WTC11 (cell line): ENCODE data around the gene DCLK2. TPM values are rescaled to one million over a fixed set of nuclear protein-coding genes. Genes with fewer than 3 reads are reported as not detected.

Experiments
- ATAC-seq: fragments of 200-7000 bp; cut with Tn5 transposase; 2 replicates; pipeline ENCODE4 v1.10.0; 2021; ENCODE audit warnings: mild to moderate bottlenecking, moderate library complexity
- CTCF ChIA-PET: fragments of 300-600 bp; sonication (Branson Sonifier 250); formaldehyde crosslinking; loops from one replicate; lab custom pipeline; 2021; ENCODE audit warnings: antibody characterized with exemption; lab: Charles Lee
- POLR2A ChIA-PET: fragments of 350-600 bp; sonication (Branson Sonifier 250); formaldehyde crosslinking; loops from one replicate; lab custom pipeline; 2021; ENCODE audit warnings: antibody characterized with exemption; lab: Charles Lee
- DNase-seq: peaks from one replicate; pipeline ENCODE4 v3.0.0; 2021; ENCODE audit warnings: low spot score
- H3K27ac Mint-ChIP-seq: 2 replicates; pipeline ENCODE4 v1.8.0; 2021; ENCODE audit warnings: mixed read lengths
- H3K27me3 Mint-ChIP-seq: 2 replicates; pipeline ENCODE4 v1.8.0; 2021; ENCODE audit warnings: low read depth, mild to moderate bottlenecking, moderate library complexity, mixed read lengths
- H3K36me3 Mint-ChIP-seq: 2 replicates; pipeline ENCODE4 v1.8.0; 2021; ENCODE audit warnings: mixed read lengths
- H3K4me1 Mint-ChIP-seq: 2 replicates; pipeline ENCODE4 v1.8.0; 2022; ENCODE audit warnings: mixed read lengths
- H3K4me3 Mint-ChIP-seq: 2 replicates; pipeline ENCODE4 v1.8.0; 2021; ENCODE audit warnings: mild to moderate bottlenecking, moderate library complexity, mixed read lengths
- H3K9me3 Mint-ChIP-seq: 2 replicates; pipeline ENCODE4 v1.8.0; 2021; ENCODE audit warnings: mixed read lengths
- ATF1 ChIP-seq: sonication (generic); formaldehyde crosslinking; IDR thresholded peaks from 2 replicates; pipeline ENCODE4 v1.8.1; 2023; ENCODE audit warnings: mild to moderate bottlenecking, moderate library complexity, missing genetic modification reagents
- CREM ChIP-seq: sonication (generic); formaldehyde crosslinking; IDR thresholded peaks from 2 replicates; pipeline ENCODE4 v1.8.1; 2022; ENCODE audit warnings: mild to moderate bottlenecking, missing genetic modification reagents, moderate library complexity
- ELF4 ChIP-seq: sonication (generic); formaldehyde crosslinking; IDR thresholded peaks from 2 replicates; pipeline ENCODE4 v1.8.1; 2022; ENCODE audit warnings: low read depth, mild to moderate bottlenecking, moderate library complexity, missing genetic modification reagents
- FOXK1 ChIP-seq: sonication (generic); formaldehyde crosslinking; IDR thresholded peaks from 2 replicates; pipeline ENCODE4 v1.8.0; 2022; ENCODE audit warnings: mild to moderate bottlenecking, moderate library complexity, missing genetic modification reagents
- GRHL2 ChIP-seq: fragments of 250-450 bp; sonication (Bioruptor Pico); IDR thresholded peaks from 2 replicates; pipeline ENCODE4 v1.8.0; 2022; ENCODE audit warnings: mild to moderate bottlenecking, moderate library complexity; ENCODE audit not compliant: insufficient replicate concordance, severe bottlenecking
- NR2C2 ChIP-seq: sonication (generic); formaldehyde crosslinking; IDR thresholded peaks from 2 replicates; pipeline ENCODE4 v1.8.0; 2022; ENCODE audit warnings: mild to moderate bottlenecking, missing genetic modification reagents
- RORB ChIP-seq: fragments of 250-450 bp; sonication (Bioruptor Pico); IDR thresholded peaks from 2 replicates; pipeline ENCODE4 v1.9.0; 2021; ENCODE audit warnings: mild to moderate bottlenecking
- SMAD4 ChIP-seq: sonication (generic); formaldehyde crosslinking; IDR thresholded peaks from 2 replicates; pipeline ENCODE4 v1.8.0; 2022; ENCODE audit warnings: mild to moderate bottlenecking, missing genetic modification reagents
- TEAD1 ChIP-seq: sonication (generic); formaldehyde crosslinking; IDR thresholded peaks from 2 replicates; pipeline ENCODE4 v1.8.0; 2022; ENCODE audit warnings: mild to moderate bottlenecking, missing genetic modification reagents
- TP53 ChIP-seq: sonication (generic); formaldehyde crosslinking; IDR thresholded peaks from 2 replicates; pipeline ENCODE4 v1.8.1; 2023; ENCODE audit warnings: mild to moderate bottlenecking, missing genetic modification reagents
- ZNF423 ChIP-seq: fragments of 250-450 bp; sonication (Bioruptor Pico); IDR thresholded peaks from 2 replicates; pipeline ENCODE4 v2.1.2; 2022; ENCODE audit warnings: mild to moderate bottlenecking, moderate library complexity
- ZNF671 ChIP-seq: fragments of 250-450 bp; sonication (Bioruptor Pico); IDR thresholded peaks from 2 replicates; pipeline ENCODE4 v1.8.0; 2021; ENCODE audit warnings: mild to moderate bottlenecking
- total RNA-seq: library from RNA; stranded (reverse); gene quantifications from 3 replicates; pipeline ENCODE4 v1.2.3, GENCODE V29; 2021
- TF ChIP-seq, protein P1 (sequence below): fragments of 250-450 bp; sonication (Bioruptor Pico); IDR thresholded peaks from 2 replicates; pipeline ENCODE4 v1.9.0; 2021; ENCODE audit warnings: mild to moderate bottlenecking, borderline replicate concordance
- TF ChIP-seq, protein P2 (sequence below): sonication (generic); formaldehyde crosslinking; IDR thresholded peaks from 2 replicates; pipeline ENCODE4 v1.8.0; 2023; ENCODE audit warnings: mild to moderate bottlenecking, missing genetic modification reagents
- TF ChIP-seq, protein P3 (sequence below): fragments of 250-450 bp; sonication (Bioruptor Pico); IDR thresholded peaks from 2 replicates; pipeline ENCODE4 v2.1.2; 2022; ENCODE audit warnings: mild to moderate bottlenecking, moderate library complexity
- TF ChIP-seq, protein P4 (sequence below): sonication (generic); formaldehyde crosslinking; conservative IDR thresholded peaks from 2 replicates; pipeline ENCODE4 v1.8.1; 2023; ENCODE audit warnings: mild to moderate bottlenecking, low read depth, missing genetic modification reagents, moderate library complexity
- TF ChIP-seq, protein P5 (sequence below): sonication (generic); formaldehyde crosslinking; IDR thresholded peaks from 2 replicates; pipeline ENCODE4 v1.8.0; 2022; ENCODE audit warnings: mild to moderate bottlenecking, missing genetic modification reagents

Gene DCLK2
- total RNA-seq, 1 experiment from 2014 or later = 0.17 TPM

DNA sequence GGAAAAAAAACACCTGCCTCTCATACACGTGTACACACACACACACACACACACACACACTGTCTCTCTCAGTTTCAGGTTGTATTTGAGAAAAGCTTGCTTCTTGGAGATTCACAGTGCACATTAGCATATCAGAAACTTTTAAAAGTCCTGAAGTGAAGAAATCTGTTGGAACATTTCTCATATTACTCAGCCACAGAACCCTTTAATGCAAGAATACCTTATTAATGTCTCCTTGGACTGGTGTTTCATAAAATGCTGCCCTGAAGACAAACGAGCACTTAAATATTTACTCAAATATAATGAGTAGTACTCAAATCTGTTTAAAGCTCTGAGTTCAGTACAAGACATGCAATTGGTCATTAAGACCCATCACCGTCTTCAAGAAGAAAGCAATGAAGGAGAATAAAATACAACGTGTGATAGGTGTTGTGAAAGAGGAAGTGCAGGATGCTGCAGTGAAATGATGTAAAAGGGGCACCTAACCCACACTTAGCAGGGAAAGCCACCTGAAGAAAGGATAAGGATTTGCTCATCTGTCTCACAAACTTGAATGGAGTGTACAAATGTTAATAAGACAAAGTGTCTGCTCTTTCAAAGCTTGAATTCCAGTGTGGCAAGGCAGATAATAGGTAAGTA lies 57.0 kb downstream of the DCLK2 start:
- POLR2A ChIA-PET = no interaction called here
- CTCF ChIA-PET = no interaction called here
- DNase-seq (no peak), ATAC-seq (no peak)
- no peak overlapping the region for H3K4me3 Mint-ChIP-seq
- H3K36me3 Mint-ChIP-seq = no peaks in the 10 kb centered on the region
- TF ChIP-seq RORB (CRISPR knock-in tag) (no peak), CREM (CRISPR knock-in tag) (no peak), FOXK1 (CRISPR knock-in tag) (no peak), TEAD1 (no peak), ZNF671 (no peak)
- TF ChIP-seq, protein P1, sequence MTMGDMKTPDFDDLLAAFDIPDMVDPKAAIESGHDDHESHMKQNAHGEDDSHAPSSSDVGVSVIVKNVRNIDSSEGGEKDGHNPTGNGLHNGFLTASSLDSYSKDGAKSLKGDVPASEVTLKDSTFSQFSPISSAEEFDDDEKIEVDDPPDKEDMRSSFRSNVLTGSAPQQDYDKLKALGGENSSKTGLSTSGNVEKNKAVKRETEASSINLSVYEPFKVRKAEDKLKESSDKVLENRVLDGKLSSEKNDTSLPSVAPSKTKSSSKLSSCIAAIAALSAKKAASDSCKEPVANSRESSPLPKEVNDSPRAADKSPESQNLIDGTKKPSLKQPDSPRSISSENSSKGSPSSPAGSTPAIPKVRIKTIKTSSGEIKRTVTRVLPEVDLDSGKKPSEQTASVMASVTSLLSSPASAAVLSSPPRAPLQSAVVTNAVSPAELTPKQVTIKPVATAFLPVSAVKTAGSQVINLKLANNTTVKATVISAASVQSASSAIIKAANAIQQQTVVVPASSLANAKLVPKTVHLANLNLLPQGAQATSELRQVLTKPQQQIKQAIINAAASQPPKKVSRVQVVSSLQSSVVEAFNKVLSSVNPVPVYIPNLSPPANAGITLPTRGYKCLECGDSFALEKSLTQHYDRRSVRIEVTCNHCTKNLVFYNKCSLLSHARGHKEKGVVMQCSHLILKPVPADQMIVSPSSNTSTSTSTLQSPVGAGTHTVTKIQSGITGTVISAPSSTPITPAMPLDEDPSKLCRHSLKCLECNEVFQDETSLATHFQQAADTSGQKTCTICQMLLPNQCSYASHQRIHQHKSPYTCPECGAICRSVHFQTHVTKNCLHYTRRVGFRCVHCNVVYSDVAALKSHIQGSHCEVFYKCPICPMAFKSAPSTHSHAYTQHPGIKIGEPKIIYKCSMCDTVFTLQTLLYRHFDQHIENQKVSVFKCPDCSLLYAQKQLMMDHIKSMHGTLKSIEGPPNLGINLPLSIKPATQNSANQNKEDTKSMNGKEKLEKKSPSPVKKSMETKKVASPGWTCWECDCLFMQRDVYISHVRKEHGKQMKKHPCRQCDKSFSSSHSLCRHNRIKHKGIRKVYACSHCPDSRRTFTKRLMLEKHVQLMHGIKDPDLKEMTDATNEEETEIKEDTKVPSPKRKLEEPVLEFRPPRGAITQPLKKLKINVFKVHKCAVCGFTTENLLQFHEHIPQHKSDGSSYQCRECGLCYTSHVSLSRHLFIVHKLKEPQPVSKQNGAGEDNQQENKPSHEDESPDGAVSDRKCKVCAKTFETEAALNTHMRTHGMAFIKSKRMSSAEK = no peak
- TF ChIP-seq, protein P2, sequence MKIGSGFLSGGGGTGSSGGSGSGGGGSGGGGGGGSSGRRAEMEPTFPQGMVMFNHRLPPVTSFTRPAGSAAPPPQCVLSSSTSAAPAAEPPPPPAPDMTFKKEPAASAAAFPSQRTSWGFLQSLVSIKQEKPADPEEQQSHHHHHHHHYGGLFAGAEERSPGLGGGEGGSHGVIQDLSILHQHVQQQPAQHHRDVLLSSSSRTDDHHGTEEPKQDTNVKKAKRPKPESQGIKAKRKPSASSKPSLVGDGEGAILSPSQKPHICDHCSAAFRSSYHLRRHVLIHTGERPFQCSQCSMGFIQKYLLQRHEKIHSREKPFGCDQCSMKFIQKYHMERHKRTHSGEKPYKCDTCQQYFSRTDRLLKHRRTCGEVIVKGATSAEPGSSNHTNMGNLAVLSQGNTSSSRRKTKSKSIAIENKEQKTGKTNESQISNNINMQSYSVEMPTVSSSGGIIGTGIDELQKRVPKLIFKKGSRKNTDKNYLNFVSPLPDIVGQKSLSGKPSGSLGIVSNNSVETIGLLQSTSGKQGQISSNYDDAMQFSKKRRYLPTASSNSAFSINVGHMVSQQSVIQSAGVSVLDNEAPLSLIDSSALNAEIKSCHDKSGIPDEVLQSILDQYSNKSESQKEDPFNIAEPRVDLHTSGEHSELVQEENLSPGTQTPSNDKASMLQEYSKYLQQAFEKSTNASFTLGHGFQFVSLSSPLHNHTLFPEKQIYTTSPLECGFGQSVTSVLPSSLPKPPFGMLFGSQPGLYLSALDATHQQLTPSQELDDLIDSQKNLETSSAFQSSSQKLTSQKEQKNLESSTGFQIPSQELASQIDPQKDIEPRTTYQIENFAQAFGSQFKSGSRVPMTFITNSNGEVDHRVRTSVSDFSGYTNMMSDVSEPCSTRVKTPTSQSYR = no peak
- TF ChIP-seq, protein P3, sequence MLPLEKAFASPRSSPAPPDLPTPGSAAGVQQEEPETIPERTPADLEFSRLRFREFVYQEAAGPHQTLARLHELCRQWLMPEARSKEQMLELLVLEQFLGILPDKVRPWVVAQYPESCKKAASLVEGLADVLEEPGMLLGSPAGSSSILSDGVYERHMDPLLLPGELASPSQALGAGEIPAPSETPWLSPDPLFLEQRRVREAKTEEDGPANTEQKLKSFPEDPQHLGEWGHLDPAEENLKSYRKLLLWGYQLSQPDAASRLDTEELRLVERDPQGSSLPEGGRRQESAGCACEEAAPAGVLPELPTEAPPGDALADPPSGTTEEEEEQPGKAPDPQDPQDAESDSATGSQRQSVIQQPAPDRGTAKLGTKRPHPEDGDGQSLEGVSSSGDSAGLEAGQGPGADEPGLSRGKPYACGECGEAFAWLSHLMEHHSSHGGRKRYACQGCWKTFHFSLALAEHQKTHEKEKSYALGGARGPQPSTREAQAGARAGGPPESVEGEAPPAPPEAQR = no peak
- no peaks in the 10 kb centered on the region for H3K27me3 Mint-ChIP-seq
- peaks cover 3% of the 10 kb centered on the region for H3K4me1 Mint-ChIP-seq
- no peaks in the 10 kb centered on the region for H3K9me3 Mint-ChIP-seq
- H3K27ac Mint-ChIP-seq = no peak overlapping the region

DNA sequence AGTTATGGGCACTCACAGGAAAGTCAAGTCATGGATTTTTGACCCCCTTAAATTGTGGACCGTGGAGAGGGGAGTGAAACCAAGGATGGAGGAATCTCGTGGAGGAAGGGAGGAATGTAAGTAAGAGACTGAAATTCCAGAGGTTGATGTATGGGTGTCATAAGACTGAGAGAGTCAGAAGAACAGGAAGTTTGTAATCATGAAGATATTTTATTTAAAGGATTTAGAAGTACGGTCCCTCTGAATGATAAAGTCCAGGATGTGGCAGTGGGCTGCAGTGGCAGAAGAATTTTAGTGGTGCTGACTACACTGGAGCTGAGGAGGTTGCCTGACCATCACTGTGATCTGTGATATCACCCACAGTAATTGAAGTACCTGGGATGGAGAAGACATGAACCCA lies 57.8 kb downstream of the DCLK2 start:
- CTCF ChIA-PET = no interaction called here
- Mint-ChIP-seq H3K27me3 (no peaks in the 10 kb centered on the region), H3K36me3 (no peaks in the 10 kb centered on the region), H3K9me3 (no peaks in the 10 kb centered on the region), H3K4me1 (peaks cover 3% of the 10 kb centered on the region), H3K4me3 (no peak overlapping the region), H3K27ac (no peak overlapping the region)
- ATAC-seq = no peak
- no peak for DNase-seq
- POLR2A ChIA-PET = no interaction called here
- TF ChIP-seq, protein P1 = no peak
- TF ChIP-seq TP53 (CRISPR knock-in tag) (no peak), ELF4 (CRISPR knock-in tag) (no peak), ZNF423 (CRISPR knock-in tag) (no peak), ATF1 (CRISPR knock-in tag) (no peak), GRHL2 (CRISPR knock-in tag) (no peak), NR2C2 (CRISPR knock-in tag) (no peak), SMAD4 (CRISPR knock-in tag) (no peak)
- TF ChIP-seq, protein P4, sequence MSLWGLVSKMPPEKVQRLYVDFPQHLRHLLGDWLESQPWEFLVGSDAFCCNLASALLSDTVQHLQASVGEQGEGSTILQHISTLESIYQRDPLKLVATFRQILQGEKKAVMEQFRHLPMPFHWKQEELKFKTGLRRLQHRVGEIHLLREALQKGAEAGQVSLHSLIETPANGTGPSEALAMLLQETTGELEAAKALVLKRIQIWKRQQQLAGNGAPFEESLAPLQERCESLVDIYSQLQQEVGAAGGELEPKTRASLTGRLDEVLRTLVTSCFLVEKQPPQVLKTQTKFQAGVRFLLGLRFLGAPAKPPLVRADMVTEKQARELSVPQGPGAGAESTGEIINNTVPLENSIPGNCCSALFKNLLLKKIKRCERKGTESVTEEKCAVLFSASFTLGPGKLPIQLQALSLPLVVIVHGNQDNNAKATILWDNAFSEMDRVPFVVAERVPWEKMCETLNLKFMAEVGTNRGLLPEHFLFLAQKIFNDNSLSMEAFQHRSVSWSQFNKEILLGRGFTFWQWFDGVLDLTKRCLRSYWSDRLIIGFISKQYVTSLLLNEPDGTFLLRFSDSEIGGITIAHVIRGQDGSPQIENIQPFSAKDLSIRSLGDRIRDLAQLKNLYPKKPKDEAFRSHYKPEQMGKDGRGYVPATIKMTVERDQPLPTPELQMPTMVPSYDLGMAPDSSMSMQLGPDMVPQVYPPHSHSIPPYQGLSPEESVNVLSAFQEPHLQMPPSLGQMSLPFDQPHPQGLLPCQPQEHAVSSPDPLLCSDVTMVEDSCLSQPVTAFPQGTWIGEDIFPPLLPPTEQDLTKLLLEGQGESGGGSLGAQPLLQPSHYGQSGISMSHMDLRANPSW = no peak
- TF ChIP-seq, protein P5, sequence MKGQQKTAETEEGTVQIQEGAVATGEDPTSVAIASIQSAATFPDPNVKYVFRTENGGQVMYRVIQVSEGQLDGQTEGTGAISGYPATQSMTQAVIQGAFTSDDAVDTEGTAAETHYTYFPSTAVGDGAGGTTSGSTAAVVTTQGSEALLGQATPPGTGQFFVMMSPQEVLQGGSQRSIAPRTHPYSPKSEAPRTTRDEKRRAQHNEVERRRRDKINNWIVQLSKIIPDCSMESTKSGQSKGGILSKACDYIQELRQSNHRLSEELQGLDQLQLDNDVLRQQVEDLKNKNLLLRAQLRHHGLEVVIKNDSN (CRISPR knock-in tag) = no peak
- TF ChIP-seq, protein P3 = no peak
